ENCODE measurements around the gene POFUT2.

POFUT2 gene

GRCh38 chr21:45297329-45297728, 9.6 kb upstream of the POFUT2 start:
- no peak for DNase-seq

- no peak for DNase-seq
These were observed 8.9 kb upstream of the POFUT2 start for GRCh38 chr21:45296638-45297037.

- no peak for DNase-seq
These were observed 8.1 kb upstream of the POFUT2 start for GRCh38 chr21:45295576-45296365.

DNA sequence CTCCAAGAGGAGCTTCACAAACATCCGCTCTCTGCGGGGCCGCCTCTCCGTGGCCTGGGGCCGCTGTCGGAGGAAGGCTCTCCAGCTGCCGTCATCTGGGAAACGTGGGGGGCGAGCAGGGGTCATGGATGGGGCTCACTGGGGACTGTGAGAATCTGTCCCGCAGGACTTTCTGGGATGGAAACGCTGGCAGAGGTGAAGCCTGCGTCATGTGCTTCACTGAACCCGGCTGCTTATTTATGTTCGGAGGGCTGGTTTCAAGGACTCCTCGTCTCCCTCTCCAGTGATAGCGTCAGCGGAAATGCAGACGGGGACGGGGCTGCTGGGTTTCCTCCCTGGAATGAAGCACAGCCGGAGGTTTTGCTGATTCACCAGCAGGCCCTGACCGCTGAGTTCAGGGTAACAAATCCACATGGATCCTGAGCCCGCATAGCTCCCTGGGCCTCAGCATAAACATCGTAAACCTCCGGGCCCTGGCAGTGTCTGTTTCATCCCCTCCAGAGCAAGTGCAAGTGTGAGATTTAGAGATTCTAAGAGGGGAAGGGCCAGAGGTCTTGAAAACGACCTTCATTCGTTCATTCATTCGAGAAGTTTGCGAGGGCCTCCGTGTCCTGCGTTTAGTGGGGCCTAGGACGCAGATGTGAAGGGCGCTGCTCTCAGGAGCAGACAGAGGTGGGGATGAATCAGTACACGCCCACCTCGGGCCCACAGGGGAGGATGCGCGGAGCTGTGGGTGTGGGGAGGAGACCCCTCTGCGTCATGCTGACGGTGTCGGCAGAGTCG, 7.0 kb upstream of the POFUT2 start:
- DNase-seq: no peak

DNA sequence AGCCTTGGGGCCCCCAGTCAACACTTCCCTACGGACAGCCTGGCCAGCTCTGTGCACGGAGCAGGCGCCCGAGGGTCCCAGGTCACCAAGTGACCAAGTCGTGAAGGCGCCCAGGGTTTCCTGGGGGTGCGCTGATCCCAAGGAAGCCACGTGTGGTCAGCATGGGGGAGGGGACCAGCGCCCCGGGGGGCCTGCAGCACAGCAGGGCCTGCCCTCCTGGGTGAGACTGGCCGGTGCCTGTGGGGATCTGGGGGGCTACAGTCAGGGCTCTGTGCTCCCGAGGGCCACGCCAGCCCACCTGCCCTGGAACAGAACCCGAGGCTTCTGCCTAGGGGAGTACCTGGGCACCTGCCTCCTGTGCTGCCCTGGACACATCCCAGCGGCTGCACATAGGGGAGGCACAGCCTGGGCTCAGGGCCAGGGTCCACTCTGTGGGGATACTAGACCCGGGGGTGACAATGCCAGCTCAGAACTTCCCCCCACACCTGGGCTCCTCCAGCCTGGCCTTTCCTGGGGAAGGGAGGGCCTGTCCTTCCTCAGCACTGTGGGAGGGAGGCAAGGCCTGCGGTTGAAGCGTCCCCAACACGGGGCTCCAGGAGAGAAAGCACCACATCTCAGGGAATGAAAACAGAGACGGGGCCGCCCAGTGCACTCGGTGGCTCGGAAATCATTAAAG, 6.2 kb upstream of the POFUT2 start:
- DNase-seq: no peak

- no peak for DNase-seq
These were observed 5.6 kb upstream of the POFUT2 start for GRCh38 chr21:45293220-45293725.

DNA sequence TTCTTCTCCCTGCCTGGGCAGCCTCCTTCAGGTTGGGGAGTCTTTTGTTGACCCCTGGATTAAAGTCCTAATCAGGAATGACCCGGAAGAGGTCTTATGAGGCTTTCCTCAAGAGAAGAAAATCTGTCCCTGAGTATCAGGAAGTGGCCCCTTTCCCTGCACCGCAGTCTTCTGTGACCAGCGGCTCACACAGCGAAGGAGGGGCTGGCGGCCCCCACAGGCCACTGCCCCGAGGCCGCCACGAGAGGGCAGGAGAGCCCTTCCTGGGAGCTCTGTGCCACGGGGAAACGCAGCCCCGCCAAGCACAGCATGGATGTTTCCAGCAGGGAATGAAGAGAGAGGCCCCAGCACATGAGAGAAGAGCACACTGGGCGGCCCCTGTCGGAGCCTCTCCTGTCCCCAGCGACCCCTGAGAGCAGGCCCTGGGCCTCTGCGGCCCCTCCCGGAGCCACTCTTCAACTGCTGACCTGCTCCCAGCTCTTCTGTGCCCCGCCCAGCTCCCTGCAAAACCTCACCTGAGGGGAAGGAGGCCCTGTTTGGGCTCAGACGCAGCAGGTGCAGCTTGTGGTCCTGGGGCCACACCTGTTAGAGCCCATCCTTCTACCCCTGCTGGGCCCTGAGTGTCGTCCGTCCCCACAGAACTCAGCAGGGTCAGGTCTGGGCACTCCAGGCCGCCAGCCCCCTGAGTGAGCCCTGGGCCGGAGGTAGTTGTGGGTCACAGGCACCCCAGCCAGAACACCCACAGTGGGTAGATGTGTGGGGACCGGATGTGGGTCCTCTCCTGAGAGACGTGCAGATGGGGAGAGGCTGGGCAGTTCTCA, 4.9 kb upstream of the POFUT2 start:
- DNase-seq: peak in 3 of 4 experiments; percentile 47 to 70 (median 50)

GRCh38 chr21:45291613-45292398, 4.1 kb upstream of the POFUT2 start:
- no peak for DNase-seq

- DNase-seq: no peak
These were observed 3.4 kb upstream of the POFUT2 start for GRCh38 chr21:45290948-45291612.

DNA sequence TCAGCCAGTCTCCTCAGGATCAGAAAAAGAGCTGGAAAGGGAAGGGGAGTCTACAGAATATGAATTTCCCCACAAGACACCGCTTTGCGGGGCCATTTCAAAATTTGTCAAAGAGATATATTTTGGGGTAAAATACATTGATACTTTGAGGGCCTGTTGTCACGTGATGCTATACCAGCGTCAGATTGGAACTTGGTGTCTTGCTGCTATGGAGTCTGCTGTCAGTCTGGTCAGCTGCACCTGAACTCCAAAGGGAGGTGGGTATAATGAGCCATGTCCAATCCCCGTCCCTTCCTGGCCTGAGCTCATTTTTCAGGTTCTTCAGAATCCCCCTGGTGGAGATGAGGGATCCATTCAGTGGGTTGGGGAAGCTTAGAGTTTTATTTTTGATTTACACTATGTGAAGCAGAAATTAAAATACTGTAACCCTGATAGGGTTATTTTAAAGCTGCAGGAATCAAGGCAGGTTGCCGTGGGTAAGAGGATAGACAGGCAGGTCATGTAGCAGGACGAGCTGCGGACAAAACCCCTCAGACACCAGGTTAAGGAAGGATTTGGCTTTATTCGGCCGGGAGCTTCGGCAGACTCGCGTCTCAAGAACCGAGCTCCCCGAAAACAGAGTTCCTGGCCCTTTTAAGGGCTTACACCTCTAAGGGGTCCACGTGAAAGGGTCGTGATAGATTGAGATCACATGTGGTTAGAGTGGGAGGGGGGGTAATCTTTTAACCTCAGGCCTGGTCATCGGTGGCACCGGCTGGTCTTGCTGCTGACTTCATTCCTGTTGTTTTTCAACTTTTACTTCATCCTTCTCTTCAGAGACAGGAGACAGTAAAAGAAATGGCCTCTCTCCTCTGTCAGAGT, 2.2 kb upstream of the POFUT2 start:
- no peak for DNase-seq

DNA sequence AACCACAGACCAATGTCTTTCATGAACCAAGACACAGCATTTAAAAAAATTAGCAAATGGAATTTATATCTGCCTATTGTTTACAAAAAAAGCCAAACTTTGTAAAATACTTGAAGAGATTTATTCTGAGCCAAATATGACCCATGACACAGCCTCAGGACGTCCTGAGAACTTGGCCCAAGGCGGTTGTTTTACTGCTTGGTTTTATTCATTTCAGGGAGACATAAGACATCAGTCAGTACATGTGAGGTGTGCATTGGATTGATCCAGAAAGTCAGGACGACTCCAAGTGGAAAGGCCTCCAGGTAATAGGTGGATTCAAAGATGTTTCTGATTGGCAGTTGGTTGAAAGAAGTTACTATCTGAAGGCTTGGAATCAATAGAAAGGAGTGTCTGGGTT, 1.4 kb upstream of the POFUT2 start:
- DNase-seq: no peak

GRCh38 chr21:45288441-45288841, 746 bp upstream of the POFUT2 start:
- no peak for DNase-seq

GRCh38 chr21:45286671-45287437, 841 bp downstream of the POFUT2 start:
- no peak for DNase-seq

DNA sequence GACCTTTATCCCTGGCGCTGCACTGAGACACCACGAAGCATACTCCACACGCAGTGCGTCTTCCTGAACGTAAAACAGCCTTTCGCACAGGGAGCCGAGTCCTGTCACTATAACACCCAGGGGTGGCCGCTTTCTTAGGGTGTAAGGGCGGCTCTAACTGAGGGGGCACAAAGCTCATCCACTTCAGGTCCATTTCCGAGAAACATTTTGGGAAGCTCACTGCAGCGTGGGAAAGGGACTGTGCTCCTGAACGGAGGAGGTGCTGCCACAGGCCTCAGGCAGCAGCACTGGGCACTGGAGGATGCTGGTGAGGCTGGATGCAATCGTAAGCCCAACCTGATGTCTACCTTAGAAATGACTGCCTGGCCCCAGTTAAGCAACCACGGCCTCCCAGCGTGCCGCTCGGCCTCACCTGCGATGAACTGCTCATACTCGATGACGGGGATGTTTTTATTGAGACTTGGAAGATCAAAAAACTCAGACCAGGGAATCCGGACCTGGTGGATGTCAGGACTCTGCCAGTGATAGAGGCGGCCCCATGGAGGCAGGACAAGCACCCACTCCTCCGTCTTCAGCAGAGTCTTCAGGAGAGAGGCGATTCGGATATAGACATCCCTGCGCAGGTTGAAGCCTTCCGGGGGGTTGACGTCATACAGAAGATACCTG, 2.3 kb downstream of the POFUT2 start:
- no peak for DNase-seq

- DNase-seq: no peak
These were observed 3.3 kb downstream of the POFUT2 start for GRCh38 chr21:45284456-45284741.

DNA sequence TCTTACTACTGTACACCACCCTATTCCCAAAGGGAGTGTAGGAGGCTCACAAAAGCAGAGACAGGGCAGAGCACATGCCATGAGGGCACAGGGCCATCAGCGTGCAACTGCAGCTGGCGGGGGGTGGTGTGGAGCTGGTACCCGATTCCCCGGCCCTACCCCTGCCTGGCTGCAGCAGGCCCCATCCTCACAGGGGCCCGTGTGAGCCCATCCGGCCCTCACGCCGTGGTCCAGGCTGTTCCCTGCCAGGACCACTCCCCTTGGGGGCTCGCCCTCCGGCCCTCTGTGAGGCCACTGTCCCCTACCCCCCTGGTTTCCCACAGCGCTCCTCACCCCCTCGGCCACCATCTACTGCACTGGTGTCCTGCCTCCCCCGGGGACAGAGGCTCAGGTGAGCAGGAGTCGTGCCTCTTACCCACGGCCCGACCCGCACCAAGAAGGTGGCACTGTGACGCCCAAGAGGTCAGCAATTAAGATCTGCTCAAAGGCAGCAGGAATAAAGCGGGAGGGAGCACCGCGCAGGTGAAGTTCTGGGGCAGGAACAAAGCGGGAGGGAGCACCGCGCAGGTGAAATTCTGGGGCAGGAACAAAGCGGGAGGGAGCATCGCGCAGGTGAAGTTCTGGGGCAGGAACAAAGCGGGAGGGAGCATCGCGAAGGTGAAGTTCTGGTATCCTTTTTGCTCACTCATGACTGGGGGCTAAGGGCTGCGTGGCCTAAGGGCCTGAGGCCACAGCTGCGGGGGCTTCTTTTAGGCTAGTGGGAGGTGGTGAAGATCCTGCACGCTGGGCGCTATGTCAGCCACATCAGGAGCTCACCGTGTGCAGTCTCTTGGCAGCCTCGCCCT, 3.9 kb downstream of the POFUT2 start:
- DNase-seq: no peak

GRCh38 chr21:45283035-45283610, 4.6 kb downstream of the POFUT2 start:
- DNase-seq: no peak
